ENCODE measurements around the gene TMEM126A. TPM values are rescaled to one million over a fixed set of nuclear protein-coding genes. Genes with fewer than 3 reads are reported as not detected.
"Not testable (repeated sequence)": the region's sequence is repeated elsewhere in the genome, so short reads cannot be mapped to it uniquely, and the experiment has no call there.

The TMEM126A gene
- total and polyA plus RNA-seq, 7 donors, result 32.4 to 107 (median 51.5) TPM

DNA sequence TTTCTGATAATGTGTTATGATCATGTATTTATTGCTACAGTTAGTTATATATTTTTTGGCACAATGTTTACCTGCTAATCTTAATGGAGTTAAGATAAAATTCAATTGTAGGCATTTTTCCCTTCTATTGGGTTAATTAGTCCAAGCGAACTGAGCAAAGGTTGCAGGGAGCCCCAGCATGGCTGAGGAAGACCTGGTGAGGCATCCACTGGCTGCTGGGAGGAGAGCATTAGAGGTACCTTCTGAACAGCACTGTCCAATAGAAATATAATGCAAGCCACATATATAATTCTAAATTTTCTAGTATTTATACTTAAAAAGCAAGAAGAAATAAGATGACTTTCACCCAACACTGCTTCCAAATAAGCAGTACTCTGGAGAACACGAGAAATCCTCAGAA is 689 bp upstream of the TMEM126A start:
- ATAC-seq (peak in 1 of 4 donors; percentile 22), DNase-seq (no peak)
- Histone ChIP-seq H3K27me3 (ENCODE audit: insufficient read depth in 3 of 3, low read length in 2 of 3) (no peaks in the 10 kb centered on the region), H3K4me1 (peaks cover 33% of the 10 kb centered on the region), H3K4me3 (peak overlapping the region; percentile 78), H3K27ac (peak overlapping the region; percentile 87), H3K9me3 (no peaks in the 10 kb centered on the region), H3K36me3 (ENCODE audit: insufficient read depth in 1 of 2, low read depth in 1 of 2) (peaks cover 0 to 10% of the 10 kb centered on the region in 2 donors)
- 28 to 34% (median 29%) methylated on average over 2 of the region's 2 CpGs for WGBS, 3 donors
- intact Hi-C loops (cut with DNase I), result loop anchor here (2.0 to 10.0 kb wide), 2 partner anchors 16 to 52 kb away; no protein-coding TSS in a partner anchor
- TF ChIP-seq, protein P1, sequence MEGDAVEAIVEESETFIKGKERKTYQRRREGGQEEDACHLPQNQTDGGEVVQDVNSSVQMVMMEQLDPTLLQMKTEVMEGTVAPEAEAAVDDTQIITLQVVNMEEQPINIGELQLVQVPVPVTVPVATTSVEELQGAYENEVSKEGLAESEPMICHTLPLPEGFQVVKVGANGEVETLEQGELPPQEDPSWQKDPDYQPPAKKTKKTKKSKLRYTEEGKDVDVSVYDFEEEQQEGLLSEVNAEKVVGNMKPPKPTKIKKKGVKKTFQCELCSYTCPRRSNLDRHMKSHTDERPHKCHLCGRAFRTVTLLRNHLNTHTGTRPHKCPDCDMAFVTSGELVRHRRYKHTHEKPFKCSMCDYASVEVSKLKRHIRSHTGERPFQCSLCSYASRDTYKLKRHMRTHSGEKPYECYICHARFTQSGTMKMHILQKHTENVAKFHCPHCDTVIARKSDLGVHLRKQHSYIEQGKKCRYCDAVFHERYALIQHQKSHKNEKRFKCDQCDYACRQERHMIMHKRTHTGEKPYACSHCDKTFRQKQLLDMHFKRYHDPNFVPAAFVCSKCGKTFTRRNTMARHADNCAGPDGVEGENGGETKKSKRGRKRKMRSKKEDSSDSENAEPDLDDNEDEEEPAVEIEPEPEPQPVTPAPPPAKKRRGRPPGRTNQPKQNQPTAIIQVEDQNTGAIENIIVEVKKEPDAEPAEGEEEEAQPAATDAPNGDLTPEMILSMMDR (IDR thresholded peaks at IDR 0.05), result no peak

DNA sequence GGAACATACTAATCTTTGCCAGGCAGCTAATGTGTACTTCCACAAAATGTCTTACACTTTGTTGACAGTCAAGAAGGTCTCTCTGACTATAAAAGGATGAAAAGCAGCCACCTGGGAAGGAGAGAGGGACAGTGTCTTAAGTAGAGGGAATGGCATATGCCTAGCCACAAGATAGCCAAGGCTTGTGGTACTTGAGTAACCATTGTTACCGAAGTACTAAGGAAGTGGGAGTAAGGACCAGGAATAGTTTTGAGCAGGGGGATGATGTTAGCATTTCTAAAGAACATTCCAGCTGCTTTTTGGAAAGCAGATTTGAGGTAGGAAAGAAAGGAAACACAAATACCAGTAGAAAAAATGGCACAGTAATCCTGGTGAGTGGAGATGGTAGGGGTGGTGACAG is 3.4 kb downstream of the TMEM126A start:
- intact Hi-C loops (cut with DNase I), result no loop called here
- ATAC-seq (no peak), DNase-seq (no peak)
- Histone ChIP-seq H3K27me3 (ENCODE audit: insufficient read depth in 3 of 3, low read length in 2 of 3) (no peaks in the 10 kb centered on the region), H3K9me3 (no peaks in the 10 kb centered on the region), H3K36me3 (ENCODE audit: insufficient read depth in 1 of 2, low read depth in 1 of 2) (peaks cover 0 to 48% of the 10 kb centered on the region in 2 donors), H3K4me3 (no peak overlapping the region), H3K4me1 (peaks cover 31% of the 10 kb centered on the region), H3K27ac (no peak overlapping the region)
- TF ChIP-seq, protein P1 (IDR thresholded peaks at IDR 0.05), result no peak
- 72 to 100% (median 89%) methylated on average over 1 of the region's 1 CpG for WGBS, 3 donors

DNA sequence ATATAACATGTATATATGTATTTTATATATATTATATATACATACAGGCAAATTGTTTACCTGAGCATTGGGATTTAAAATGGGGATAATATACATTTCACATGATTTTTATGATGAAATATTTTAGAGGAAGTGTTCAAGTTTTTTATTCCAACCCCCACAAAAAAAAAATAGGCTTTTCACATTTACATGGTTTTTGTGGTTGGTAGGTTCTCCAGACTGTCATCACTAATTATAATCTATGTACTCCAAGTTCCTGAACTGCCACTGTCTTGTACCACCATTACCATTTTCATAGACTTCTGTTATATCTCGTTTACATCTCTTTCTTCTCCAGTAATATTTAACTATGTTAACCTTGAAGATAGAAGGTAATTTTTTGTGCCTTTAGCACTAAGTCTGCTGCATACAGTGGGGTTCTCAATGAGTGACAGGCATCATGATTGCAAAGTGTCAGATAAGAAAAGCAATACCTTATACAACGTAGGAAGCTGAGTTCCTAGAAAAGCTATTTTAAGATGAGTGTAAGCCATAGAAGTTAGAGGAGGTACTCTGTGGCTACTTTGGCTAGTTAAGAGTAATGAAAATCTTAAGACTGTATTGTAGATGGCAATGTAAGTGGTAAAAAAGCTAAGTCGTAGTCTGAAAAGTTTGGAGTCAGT is 5.2 kb downstream of the TMEM126A start:
- no peaks in the 10 kb centered on the region for H3K9me3 ChIP-seq
- peaks cover 0 to 66% of the 10 kb centered on the region in 2 donors for H3K36me3 ChIP-seq (ENCODE audit: insufficient read depth in 1 of 2, low read depth in 1 of 2)
- no peak overlapping the region for H3K4me3 ChIP-seq
- ATAC-seq (no peak), DNase-seq (no peak)
- peaks cover 26% of the 10 kb centered on the region for H3K4me1 ChIP-seq
- H3K27ac ChIP-seq, result no peak overlapping the region
- 47 to 64% (median 47%) methylated on average over 3 of the region's 3 CpGs for WGBS, 3 donors
- no peaks in the 10 kb centered on the region for H3K27me3 ChIP-seq (ENCODE audit: insufficient read depth in 3 of 3, low read length in 2 of 3)
- TF ChIP-seq, protein P1 (IDR thresholded peaks at IDR 0.05), result no peak
- intact Hi-C loops (cut with DNase I), result no loop called here

DNA sequence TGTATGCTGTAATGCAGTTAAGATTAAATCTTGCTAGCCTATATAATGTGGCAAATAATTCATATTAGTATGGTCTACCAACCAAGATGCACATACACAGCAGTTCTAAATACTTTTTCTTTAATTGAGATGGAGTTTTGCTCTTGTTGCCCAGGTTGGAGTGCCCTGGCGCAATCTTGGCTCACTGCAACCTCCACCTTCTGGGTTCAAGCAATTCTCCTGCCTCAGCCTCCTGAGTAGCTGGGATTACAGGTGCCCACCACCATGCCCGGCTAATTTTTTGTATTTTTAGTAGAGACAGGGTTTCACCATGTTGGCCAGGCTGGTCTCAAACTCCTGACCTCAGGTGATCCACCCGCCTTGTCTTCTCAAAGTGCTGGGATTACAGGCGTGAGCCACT is 6.6 kb downstream of the TMEM126A start:
- H3K4me3 ChIP-seq; H3K27me3 ChIP-seq (ENCODE audit: insufficient read depth in 3 of 3, low read length in 2 of 3); H3K9me3 ChIP-seq; ATAC-seq; DNase-seq; intact Hi-C loops (cut with DNase I); H3K27ac ChIP-seq: not testable (repeated sequence)
- peaks cover 26% of the 10 kb centered on the region for H3K4me1 ChIP-seq
- WGBS, 3 donors, result 95 to 99% (median 98%) methylated on average over 3 to 4 of the region's 4 CpGs
- H3K36me3 ChIP-seq (ENCODE audit: insufficient read depth in 1 of 2, low read depth in 1 of 2), result peaks cover 0 to 76% of the 10 kb centered on the region in 2 donors

DNA sequence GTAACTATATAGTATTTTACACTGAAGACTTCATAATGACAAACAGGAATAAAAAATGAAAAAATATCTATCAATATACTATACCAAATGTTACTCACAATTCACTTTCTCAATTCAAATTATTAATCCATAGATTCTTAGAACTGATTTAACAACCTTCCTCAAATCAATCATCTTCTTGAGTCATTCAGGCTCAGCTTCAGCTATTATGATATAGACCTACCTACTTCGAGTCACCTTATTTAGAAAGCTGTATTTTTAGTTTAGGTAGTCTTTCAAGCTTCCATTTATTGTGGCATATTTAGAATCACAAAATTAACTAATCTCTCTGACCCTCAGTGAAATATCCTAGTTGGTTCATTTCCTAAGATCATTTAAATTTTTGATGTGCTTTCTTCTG is 9.0 kb downstream of the TMEM126A start:
- Histone ChIP-seq H3K9me3 (no peaks in the 10 kb centered on the region), H3K27ac (no peak overlapping the region), H3K27me3 (ENCODE audit: insufficient read depth in 3 of 3, low read length in 2 of 3) (no peaks in the 10 kb centered on the region), H3K4me3 (no peak overlapping the region), H3K4me1 (peaks cover 47% of the 10 kb centered on the region), H3K36me3 (ENCODE audit: insufficient read depth in 1 of 2, low read depth in 1 of 2) (peaks cover 0 to 91% of the 10 kb centered on the region in 2 donors)
- intact Hi-C loops (cut with DNase I), result no loop called here
- 84 to 91% (median 87%) methylated on average over 1 of the region's 1 CpG for WGBS, 3 donors
- DNase-seq, result no peak
- TF ChIP-seq, protein P1 (IDR thresholded peaks at IDR 0.05), result no peak
- no peak for ATAC-seq

Measured in psoas muscle (tissue), 8 donors.